ENCODE results near the gene PLCL1.

PLCL1 gene

DNA sequence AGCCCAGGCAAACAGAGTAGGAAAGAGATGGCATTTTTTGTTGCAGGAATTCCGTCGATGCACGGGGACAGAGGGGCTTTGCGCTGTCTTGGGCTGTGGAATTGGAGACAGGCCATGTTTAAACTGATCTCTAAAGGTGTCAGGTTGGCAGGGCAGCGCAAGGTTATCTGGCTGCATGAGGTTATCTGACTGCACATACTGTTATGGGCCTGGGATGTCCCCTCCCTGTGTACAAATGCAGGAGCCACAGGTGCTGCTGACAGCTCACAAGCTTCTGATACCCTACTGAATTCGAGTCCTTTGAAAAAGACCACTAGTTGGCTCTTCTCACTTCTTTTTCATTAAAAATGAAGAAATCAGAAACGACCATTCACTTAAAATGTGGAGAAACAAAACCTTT, 255.4 kb downstream of the PLCL1 start:
- no peak for TF ChIP-seq POLR2AphosphoS5 (IDR thresholded peaks at IDR 0.05; ENCODE audit: low read depth, low read length)
- no peak for TF ChIP-seq TAF1 (IDR thresholded peaks at IDR 0.05; ENCODE audit: borderline replicate concordance, insufficient read depth, low read length)
- TF ChIP-seq SIN3A (IDR thresholded peaks at IDR 0.05; ENCODE audit: borderline replicate concordance, insufficient read depth, low read length): no peak
- TF ChIP-seq, protein P1, sequence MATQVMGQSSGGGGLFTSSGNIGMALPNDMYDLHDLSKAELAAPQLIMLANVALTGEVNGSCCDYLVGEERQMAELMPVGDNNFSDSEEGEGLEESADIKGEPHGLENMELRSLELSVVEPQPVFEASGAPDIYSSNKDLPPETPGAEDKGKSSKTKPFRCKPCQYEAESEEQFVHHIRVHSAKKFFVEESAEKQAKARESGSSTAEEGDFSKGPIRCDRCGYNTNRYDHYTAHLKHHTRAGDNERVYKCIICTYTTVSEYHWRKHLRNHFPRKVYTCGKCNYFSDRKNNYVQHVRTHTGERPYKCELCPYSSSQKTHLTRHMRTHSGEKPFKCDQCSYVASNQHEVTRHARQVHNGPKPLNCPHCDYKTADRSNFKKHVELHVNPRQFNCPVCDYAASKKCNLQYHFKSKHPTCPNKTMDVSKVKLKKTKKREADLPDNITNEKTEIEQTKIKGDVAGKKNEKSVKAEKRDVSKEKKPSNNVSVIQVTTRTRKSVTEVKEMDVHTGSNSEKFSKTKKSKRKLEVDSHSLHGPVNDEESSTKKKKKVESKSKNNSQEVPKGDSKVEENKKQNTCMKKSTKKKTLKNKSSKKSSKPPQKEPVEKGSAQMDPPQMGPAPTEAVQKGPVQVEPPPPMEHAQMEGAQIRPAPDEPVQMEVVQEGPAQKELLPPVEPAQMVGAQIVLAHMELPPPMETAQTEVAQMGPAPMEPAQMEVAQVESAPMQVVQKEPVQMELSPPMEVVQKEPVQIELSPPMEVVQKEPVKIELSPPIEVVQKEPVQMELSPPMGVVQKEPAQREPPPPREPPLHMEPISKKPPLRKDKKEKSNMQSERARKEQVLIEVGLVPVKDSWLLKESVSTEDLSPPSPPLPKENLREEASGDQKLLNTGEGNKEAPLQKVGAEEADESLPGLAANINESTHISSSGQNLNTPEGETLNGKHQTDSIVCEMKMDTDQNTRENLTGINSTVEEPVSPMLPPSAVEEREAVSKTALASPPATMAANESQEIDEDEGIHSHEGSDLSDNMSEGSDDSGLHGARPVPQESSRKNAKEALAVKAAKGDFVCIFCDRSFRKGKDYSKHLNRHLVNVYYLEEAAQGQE (IDR thresholded peaks at IDR 0.05; ENCODE audit: insufficient read depth in 1 of 2, low read depth in 2 of 2, low read length in 2 of 2): no peak
- no peak for TF ChIP-seq FOXP2 (optimal IDR thresholded peaks at IDR 0.05; ENCODE audit: borderline replicate concordance, extremely low read depth, extremely low read length, insufficient read depth)

DNA sequence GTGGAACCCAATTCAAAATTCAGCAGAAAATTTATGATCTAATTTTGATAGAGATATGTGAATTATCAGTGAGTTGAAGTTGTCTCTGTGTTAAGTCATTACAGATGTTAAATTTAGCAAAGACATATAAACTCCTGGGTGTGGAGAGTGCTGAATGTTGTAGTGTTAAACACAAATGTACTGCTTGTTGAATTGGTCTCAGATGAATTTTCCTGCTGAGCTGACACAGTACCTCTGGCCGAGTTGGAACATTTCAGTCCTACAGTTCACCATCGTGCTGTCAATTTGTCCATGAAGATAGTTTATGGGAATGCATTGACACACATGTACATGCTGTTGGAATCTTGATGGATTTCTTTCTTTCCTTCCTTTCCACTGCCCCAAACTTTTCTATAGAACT, 255.9 kb downstream of the PLCL1 start:
- TF ChIP-seq TAF1 (IDR thresholded peaks at IDR 0.05; ENCODE audit: borderline replicate concordance, insufficient read depth, low read length) (no peak), POLR2AphosphoS5 (IDR thresholded peaks at IDR 0.05; ENCODE audit: low read depth, low read length) (no peak), FOXP2 (optimal IDR thresholded peaks at IDR 0.05; ENCODE audit: borderline replicate concordance, extremely low read depth, extremely low read length, insufficient read depth) (no peak)
- TF ChIP-seq, protein P1 (IDR thresholded peaks at IDR 0.05; ENCODE audit: insufficient read depth in 1 of 2, low read depth in 2 of 2, low read length in 2 of 2): no peak

DNA sequence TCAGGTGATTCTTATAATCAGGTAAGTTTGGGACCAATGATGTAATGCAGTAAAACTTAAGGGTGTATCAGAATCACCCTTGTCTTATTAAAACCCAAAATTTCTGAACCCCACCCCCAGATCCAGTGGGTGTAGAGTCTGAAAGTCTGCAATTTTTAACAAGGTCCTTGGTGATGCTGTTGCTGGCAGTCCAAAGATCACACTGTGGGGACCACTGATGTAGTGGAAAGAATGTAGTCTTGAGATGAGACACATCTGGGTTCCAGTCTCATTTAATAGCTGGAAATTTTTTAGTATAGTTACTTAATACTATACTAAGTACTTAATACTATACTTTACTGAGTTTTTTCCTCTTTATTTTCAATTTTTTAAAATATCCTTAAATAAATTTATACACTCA, 258.4 kb downstream of the PLCL1 start:
- TF ChIP-seq, protein P1 (IDR thresholded peaks at IDR 0.05; ENCODE audit: insufficient read depth in 1 of 2, low read depth in 2 of 2, low read length in 2 of 2): no peak
- TF ChIP-seq SIN3A (IDR thresholded peaks at IDR 0.05; ENCODE audit: borderline replicate concordance, insufficient read depth, low read length): no peak
- TF ChIP-seq TAF1 (IDR thresholded peaks at IDR 0.05; ENCODE audit: borderline replicate concordance, insufficient read depth, low read length): no peak
- no peak for TF ChIP-seq POLR2AphosphoS5 (IDR thresholded peaks at IDR 0.05; ENCODE audit: low read depth, low read length)
- TF ChIP-seq FOXP2 (optimal IDR thresholded peaks at IDR 0.05; ENCODE audit: borderline replicate concordance, extremely low read depth, extremely low read length, insufficient read depth): no peak

DNA sequence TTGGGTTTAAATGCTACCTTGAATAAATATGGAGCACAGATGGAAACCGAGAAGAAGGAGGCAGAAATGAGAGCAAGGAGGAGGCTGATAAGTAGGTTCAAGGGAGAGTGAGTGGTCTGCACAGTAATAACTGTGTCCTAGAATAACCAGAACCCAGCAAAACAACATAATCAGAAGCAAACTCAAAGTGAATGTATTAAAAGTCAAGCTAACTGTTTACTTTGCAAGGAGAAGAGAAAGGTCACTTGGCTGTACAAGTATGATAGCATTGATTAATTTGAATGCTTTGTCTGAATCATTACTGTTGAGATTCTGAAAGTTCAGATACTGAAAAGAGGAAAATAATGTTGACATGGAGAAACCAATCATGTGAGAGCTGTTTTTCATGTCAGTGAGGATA, 258.8 kb downstream of the PLCL1 start:
- TF ChIP-seq SIN3A (IDR thresholded peaks at IDR 0.05; ENCODE audit: borderline replicate concordance, insufficient read depth, low read length) (no peak), FOXP2 (optimal IDR thresholded peaks at IDR 0.05; ENCODE audit: borderline replicate concordance, extremely low read depth, extremely low read length, insufficient read depth) (no peak), POLR2AphosphoS5 (IDR thresholded peaks at IDR 0.05; ENCODE audit: low read depth, low read length) (no peak), TAF1 (IDR thresholded peaks at IDR 0.05; ENCODE audit: borderline replicate concordance, insufficient read depth, low read length) (no peak)
- TF ChIP-seq, protein P1 (IDR thresholded peaks at IDR 0.05; ENCODE audit: insufficient read depth in 1 of 2, low read depth in 2 of 2, low read length in 2 of 2): no peak

DNA sequence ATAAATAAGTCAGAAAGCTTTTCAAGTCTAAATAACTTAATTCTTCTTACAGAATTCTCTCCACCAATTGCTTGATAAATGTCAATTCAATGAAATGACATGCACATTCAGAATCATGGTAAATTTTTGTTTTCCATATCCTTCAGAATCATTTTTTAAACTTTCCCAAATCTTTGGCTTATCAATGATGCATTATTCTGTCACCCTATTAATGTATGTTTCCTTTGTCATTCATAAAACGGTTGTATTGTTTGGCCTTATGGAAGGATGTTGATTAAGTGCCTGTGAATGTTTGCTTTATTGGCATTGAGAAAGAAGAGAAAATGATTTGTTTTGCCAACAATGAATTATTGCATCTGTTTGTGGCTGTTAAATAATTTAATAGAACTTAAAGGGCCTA, 260.9 kb downstream of the PLCL1 start:
- TF ChIP-seq, protein P1 (IDR thresholded peaks at IDR 0.05; ENCODE audit: insufficient read depth in 1 of 2, low read depth in 2 of 2, low read length in 2 of 2): no peak
- TF ChIP-seq TAF1 (IDR thresholded peaks at IDR 0.05; ENCODE audit: borderline replicate concordance, insufficient read depth, low read length) (no peak), FOXP2 (optimal IDR thresholded peaks at IDR 0.05; ENCODE audit: borderline replicate concordance, extremely low read depth, extremely low read length, insufficient read depth) (no peak), POLR2AphosphoS5 (IDR thresholded peaks at IDR 0.05; ENCODE audit: low read depth, low read length) (no peak), SIN3A (IDR thresholded peaks at IDR 0.05; ENCODE audit: borderline replicate concordance, insufficient read depth, low read length) (no peak)

All from PFSK-1 (cell line).